ENCODE results near the gene SPG7.

The SPG7 gene

GRCh38 chr16:89550421-89551007 is 42.3 kb downstream of the SPG7 start:
- no peak overlapping the region for H3K9ac ChIP-seq (ENCODE audit: low read length)
- no peak overlapping the region for H3K18ac ChIP-seq (ENCODE audit: low read length)
- peaks cover 5% of the 10 kb centered on the region for H3K9me3 ChIP-seq (ENCODE audit: insufficient read depth, low read depth, low read length)
- H4K12ac ChIP-seq (ENCODE audit: low read depth, low read length) = no peak overlapping the region
- H2BK120ac ChIP-seq (ENCODE audit: insufficient read depth, low read length, poor library complexity) = no peak overlapping the region
- no peak overlapping the region for H4K8ac ChIP-seq (ENCODE audit: low read depth, low read length)
- no peak overlapping the region for H3K4me2 ChIP-seq (ENCODE audit: low read length)
- DNase-seq = no peak
- no peak overlapping the region for H3K4ac ChIP-seq (ENCODE audit: low read depth, low read length)
- no peak overlapping the region for H4K91ac ChIP-seq (ENCODE audit: low read depth, low read length)
- H3K4me1 ChIP-seq (ENCODE audit: control insufficient read depth in 1 of 2, insufficient read depth in 2 of 2, low read length in 2 of 2) = no peaks in the 10 kb centered on the region
- no peak overlapping the region for H3K14ac ChIP-seq (ENCODE audit: low read length)
- no peak overlapping the region for H2AK5ac ChIP-seq (ENCODE audit: low read length)
- no peak overlapping the region for H2BK12ac ChIP-seq (ENCODE audit: low read length)
- no peaks in the 10 kb centered on the region for H3K27me3 ChIP-seq (ENCODE audit: insufficient read depth, low read length)
- no CpG with 5 or more reads among the region's 22 CpGs for WGBS (ENCODE audit: extremely low coverage, insufficient coverage, insufficient read length)
- H3K23ac ChIP-seq (ENCODE audit: low read length) = no peak overlapping the region
- no peak overlapping the region for H2AFZ ChIP-seq (ENCODE audit: insufficient read depth, low read length, poor library complexity)
- H3K79me2 ChIP-seq (ENCODE audit: control insufficient read depth, insufficient read depth, low read length, poor library complexity) = no peaks in the 10 kb centered on the region
- no peak overlapping the region for H2BK5ac ChIP-seq (ENCODE audit: low read depth, low read length, poor library complexity)
- H3K27ac ChIP-seq (ENCODE audit: low read depth, low read length) = no peak overlapping the region
- peaks cover 76% of the 10 kb centered on the region in 2 experiments for H3K36me3 ChIP-seq (ENCODE audit: control insufficient read depth in 1 of 2, insufficient read depth in 2 of 2, low read length in 2 of 2)
- H3K4me3 ChIP-seq (ENCODE audit: low read depth, low read length) = no peak overlapping the region
- H3K79me1 ChIP-seq (ENCODE audit: low read length) = no peaks in the 10 kb centered on the region

GRCh38 chr16:89552329-89552728 is 44.1 kb downstream of the SPG7 start:
- Histone ChIP-seq H3K4me1 (ENCODE audit: control insufficient read depth in 1 of 2, insufficient read depth in 2 of 2, low read length in 2 of 2) (no peaks in the 10 kb centered on the region), H3K36me3 (ENCODE audit: control insufficient read depth in 1 of 2, insufficient read depth in 2 of 2, low read length in 2 of 2) (peaks cover 73 to 76% of the 10 kb centered on the region in 2 experiments), H3K27me3 (ENCODE audit: insufficient read depth, low read length) (no peaks in the 10 kb centered on the region), H2BK5ac (ENCODE audit: low read depth, low read length, poor library complexity) (no peak overlapping the region), H3K18ac (ENCODE audit: low read length) (no peak overlapping the region), H3K27ac (ENCODE audit: low read depth, low read length) (no peak overlapping the region), H3K4me2 (ENCODE audit: low read length) (no peak overlapping the region), H3K4ac (ENCODE audit: low read depth, low read length) (no peak overlapping the region), H2BK120ac (ENCODE audit: insufficient read depth, low read length, poor library complexity) (no peak overlapping the region), H4K12ac (ENCODE audit: low read depth, low read length) (no peak overlapping the region), H2BK12ac (ENCODE audit: low read length) (no peak overlapping the region), H3K79me1 (ENCODE audit: low read length) (no peaks in the 10 kb centered on the region), H4K91ac (ENCODE audit: low read depth, low read length) (no peak overlapping the region), H3K79me2 (ENCODE audit: control insufficient read depth, insufficient read depth, low read length, poor library complexity) (no peaks in the 10 kb centered on the region), H2AK5ac (ENCODE audit: low read length) (no peak overlapping the region), H2AFZ (ENCODE audit: insufficient read depth, low read length, poor library complexity) (no peak overlapping the region), H3K4me3 (ENCODE audit: low read depth, low read length) (no peak overlapping the region), H3K14ac (ENCODE audit: low read length) (no peak overlapping the region), H4K8ac (ENCODE audit: low read depth, low read length) (no peak overlapping the region), H3K9me3 (ENCODE audit: insufficient read depth, low read depth, low read length) (peaks cover 5% of the 10 kb centered on the region), H3K23ac (ENCODE audit: low read length) (no peak overlapping the region), H3K9ac (ENCODE audit: low read length) (no peak overlapping the region)
- no peak for DNase-seq
- no CpG with 5 or more reads among the region's 22 CpGs for WGBS (ENCODE audit: extremely low coverage, insufficient coverage, insufficient read length)

- Histone ChIP-seq H3K9ac (ENCODE audit: low read length) (no peak overlapping the region), H3K4ac (ENCODE audit: low read depth, low read length) (no peak overlapping the region)
These were observed 44.7 kb downstream of the SPG7 start for GRCh38 chr16:89552913-89553312.

GRCh38 chr16:89553733-89554132 is 45.5 kb downstream of the SPG7 start:
- Histone ChIP-seq H3K4me2 (ENCODE audit: low read length) (no peak overlapping the region), H3K79me2 (ENCODE audit: control insufficient read depth, insufficient read depth, low read length, poor library complexity) (no peaks in the 10 kb centered on the region), H3K14ac (ENCODE audit: low read length) (no peak overlapping the region), H2AFZ (ENCODE audit: insufficient read depth, low read length, poor library complexity) (no peak overlapping the region), H2AK5ac (ENCODE audit: low read length) (no peak overlapping the region), H2BK120ac (ENCODE audit: insufficient read depth, low read length, poor library complexity) (no peak overlapping the region), H2BK12ac (ENCODE audit: low read length) (no peak overlapping the region), H3K27ac (ENCODE audit: low read depth, low read length) (no peak overlapping the region), H3K9ac (ENCODE audit: low read length) (no peak overlapping the region), H2BK5ac (ENCODE audit: low read depth, low read length, poor library complexity) (no peak overlapping the region), H3K18ac (ENCODE audit: low read length) (no peak overlapping the region), H3K4me3 (ENCODE audit: low read depth, low read length) (no peak overlapping the region), H3K27me3 (ENCODE audit: insufficient read depth, low read length) (no peaks in the 10 kb centered on the region), H3K36me3 (ENCODE audit: control insufficient read depth in 1 of 2, insufficient read depth in 2 of 2, low read length in 2 of 2) (peaks cover 64 to 70% of the 10 kb centered on the region in 2 experiments), H3K9me3 (ENCODE audit: insufficient read depth, low read depth, low read length) (peaks cover 2% of the 10 kb centered on the region), H3K79me1 (ENCODE audit: low read length) (no peaks in the 10 kb centered on the region), H3K4me1 (ENCODE audit: control insufficient read depth in 1 of 2, insufficient read depth in 2 of 2, low read length in 2 of 2) (no peaks in the 10 kb centered on the region), H4K12ac (ENCODE audit: low read depth, low read length) (no peak overlapping the region), H3K4ac (ENCODE audit: low read depth, low read length) (no peak overlapping the region), H4K91ac (ENCODE audit: low read depth, low read length) (no peak overlapping the region), H4K8ac (ENCODE audit: low read depth, low read length) (no peak overlapping the region), H3K23ac (ENCODE audit: low read length) (no peak overlapping the region)
- WGBS (ENCODE audit: extremely low coverage, insufficient coverage, insufficient read length) = no CpG with 5 or more reads among the region's 18 CpGs
- no peak for DNase-seq

More at GRCh38 chr16:89552913-89553312, 44.7 kb downstream of the SPG7 start:
- no peaks in the 10 kb centered on the region for H3K27me3 ChIP-seq (ENCODE audit: insufficient read depth, low read length)
- H3K4me3 ChIP-seq (ENCODE audit: low read depth, low read length) = no peak overlapping the region
- H3K27ac ChIP-seq (ENCODE audit: low read depth, low read length) = no peak overlapping the region
- no peaks in the 10 kb centered on the region for H3K79me1 ChIP-seq (ENCODE audit: low read length)
- no peak overlapping the region for H2BK120ac ChIP-seq (ENCODE audit: insufficient read depth, low read length, poor library complexity)
- peaks cover 70 to 74% of the 10 kb centered on the region in 2 experiments for H3K36me3 ChIP-seq (ENCODE audit: control insufficient read depth in 1 of 2, insufficient read depth in 2 of 2, low read length in 2 of 2)
- H3K4me2 ChIP-seq (ENCODE audit: low read length) = no peak overlapping the region
- H2AFZ ChIP-seq (ENCODE audit: insufficient read depth, low read length, poor library complexity) = no peak overlapping the region
- no peak overlapping the region for H4K8ac ChIP-seq (ENCODE audit: low read depth, low read length)
- no peak for DNase-seq
- no peak overlapping the region for H4K12ac ChIP-seq (ENCODE audit: low read depth, low read length)
- H4K91ac ChIP-seq (ENCODE audit: low read depth, low read length) = no peak overlapping the region
- H2AK5ac ChIP-seq (ENCODE audit: low read length) = no peak overlapping the region
- H3K4me1 ChIP-seq (ENCODE audit: control insufficient read depth in 1 of 2, insufficient read depth in 2 of 2, low read length in 2 of 2) = no peaks in the 10 kb centered on the region
- H3K23ac ChIP-seq (ENCODE audit: low read length) = no peak overlapping the region
- H2BK12ac ChIP-seq (ENCODE audit: low read length) = no peak overlapping the region
- no peak overlapping the region for H2BK5ac ChIP-seq (ENCODE audit: low read depth, low read length, poor library complexity)
- no peak overlapping the region for H3K18ac ChIP-seq (ENCODE audit: low read length)
- no peaks in the 10 kb centered on the region for H3K79me2 ChIP-seq (ENCODE audit: control insufficient read depth, insufficient read depth, low read length, poor library complexity)
- H3K9me3 ChIP-seq (ENCODE audit: insufficient read depth, low read depth, low read length) = peaks cover 4% of the 10 kb centered on the region
- no peak overlapping the region for H3K14ac ChIP-seq (ENCODE audit: low read length)
- no CpG with 5 or more reads among the region's 13 CpGs for WGBS (ENCODE audit: extremely low coverage, insufficient coverage, insufficient read length)

Data from trophoblast cell (in vitro differentiated cells and primary cell).